Osteoblast (primary cell): ENCODE data around the gene N4BP2L1. TPM values are rescaled to one million over a fixed set of nuclear protein-coding genes. Genes with fewer than 3 reads are reported as not detected.

Experiments used
- DNase-seq: peaks from one replicate; pipeline ENCODE4 v3.0.0; 2011; ENCODE audit warnings: low spot score, mixed read lengths; ENCODE audit not compliant: insufficient read length; ENCODE audit errors: missing footprints
- H2AFZ ChIP-seq: 2 replicates; pipeline ENCODE4 v1.6.0; 2011; ENCODE audit warnings: mild to moderate bottlenecking, low read length
- H3K27ac ChIP-seq: 2 replicates; pipeline ENCODE4 v1.5.1; 2011; ENCODE audit warnings: mild to moderate bottlenecking, low read depth, low read length, moderate library complexity
- H3K27me3 ChIP-seq: 2 replicates; pipeline ENCODE4 v1.6.0; 2012; ENCODE audit warnings: mild to moderate bottlenecking, control low read depth, inconsistent platforms, low read length, moderate library complexity; ENCODE audit not compliant: insufficient read depth
- H3K36me3 ChIP-seq: 2 replicates; pipeline ENCODE4 v1.5.1; 2011; ENCODE audit warnings: mild to moderate bottlenecking, low read length, control low read depth, moderate library complexity; ENCODE audit not compliant: insufficient read depth
- H3K4me1 ChIP-seq: 2 replicates; pipeline ENCODE4 v1.5.1; 2011; ENCODE audit warnings: mild to moderate bottlenecking, low read length, control low read depth, moderate library complexity; ENCODE audit not compliant: insufficient read depth
- H3K4me2 ChIP-seq: 2 replicates; pipeline ENCODE4 v1.6.0; 2011; ENCODE audit warnings: mild to moderate bottlenecking, low read length; ENCODE audit not compliant: insufficient read depth
- H3K4me3 ChIP-seq: fragments of 200-600 bp; sonication (generic); 3 replicates; pipeline ENCODE4 v1.5.1; 2012; ENCODE audit warnings: mild to moderate bottlenecking, low read length, inconsistent platforms; ENCODE audit not compliant: insufficient read depth
- H3K79me2 ChIP-seq: 2 replicates; pipeline ENCODE4 v1.6.0; 2012; ENCODE audit warnings: mild to moderate bottlenecking, low read length, control low read depth, inconsistent platforms; ENCODE audit not compliant: insufficient read depth
- H3K9me3 ChIP-seq: 2 replicates; pipeline ENCODE4 v1.5.1; 2011; ENCODE audit warnings: low read depth, low read length, control low read depth
- H4K20me1 ChIP-seq: 2 replicates; pipeline ENCODE4 v1.6.0; 2012; ENCODE audit warnings: mild to moderate bottlenecking, low read length, control low read depth; ENCODE audit not compliant: insufficient read depth
- total RNA-seq: library from RNA; depleted of rRNA; stranded (reverse); fragments of >200 nt; gene quantifications from 2 replicates; pipeline ENCODE4 v1.2.3, GENCODE V29; 2012
- TF ChIP-seq, protein P1 (sequence below): IDR thresholded peaks from 2 replicates; pipeline ENCODE4 v1.5.1; 2011; ENCODE audit warnings: mild to moderate bottlenecking, low read depth, low read length, moderate library complexity; ENCODE audit errors: extremely low read depth

The N4BP2L1 gene
- total RNA-seq, 1 donor, result 11.2 TPM

DNA sequence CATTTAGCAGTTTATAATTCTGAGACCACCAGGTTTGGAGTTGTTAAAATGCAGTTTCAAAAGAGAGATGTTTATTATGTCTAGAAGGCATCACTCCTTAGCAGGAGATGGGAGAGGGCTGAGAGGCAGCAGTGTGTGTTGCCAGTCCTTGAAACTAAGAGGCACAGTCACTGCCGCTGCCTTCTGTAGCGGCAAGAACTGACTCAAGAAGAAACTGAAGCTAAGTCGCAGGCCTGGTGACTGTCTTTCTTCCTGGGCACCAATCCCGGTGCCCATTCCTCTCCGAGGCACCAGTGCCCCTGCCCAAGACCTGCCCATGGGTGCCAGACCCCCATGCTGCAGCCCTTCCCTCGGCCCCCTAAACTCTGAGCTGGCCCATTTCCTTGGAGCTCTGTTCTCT, 20.1 kb downstream of the N4BP2L1 start:
- H3K9me3 ChIP-seq, result no peaks in the 10 kb centered on the region
- H3K4me3 ChIP-seq, result no peak overlapping the region
- peaks cover 7% of the 10 kb centered on the region for H3K4me1 ChIP-seq
- no peak overlapping the region for H3K27ac ChIP-seq
- H3K4me2 ChIP-seq, result no peak overlapping the region
- H3K79me2 ChIP-seq, result no peaks in the 10 kb centered on the region
- DNase-seq, result no peak
- H3K27me3 ChIP-seq, result no peaks in the 10 kb centered on the region
- no peaks in the 10 kb centered on the region for H4K20me1 ChIP-seq
- no peaks in the 10 kb centered on the region for H3K36me3 ChIP-seq
- TF ChIP-seq, protein P1, sequence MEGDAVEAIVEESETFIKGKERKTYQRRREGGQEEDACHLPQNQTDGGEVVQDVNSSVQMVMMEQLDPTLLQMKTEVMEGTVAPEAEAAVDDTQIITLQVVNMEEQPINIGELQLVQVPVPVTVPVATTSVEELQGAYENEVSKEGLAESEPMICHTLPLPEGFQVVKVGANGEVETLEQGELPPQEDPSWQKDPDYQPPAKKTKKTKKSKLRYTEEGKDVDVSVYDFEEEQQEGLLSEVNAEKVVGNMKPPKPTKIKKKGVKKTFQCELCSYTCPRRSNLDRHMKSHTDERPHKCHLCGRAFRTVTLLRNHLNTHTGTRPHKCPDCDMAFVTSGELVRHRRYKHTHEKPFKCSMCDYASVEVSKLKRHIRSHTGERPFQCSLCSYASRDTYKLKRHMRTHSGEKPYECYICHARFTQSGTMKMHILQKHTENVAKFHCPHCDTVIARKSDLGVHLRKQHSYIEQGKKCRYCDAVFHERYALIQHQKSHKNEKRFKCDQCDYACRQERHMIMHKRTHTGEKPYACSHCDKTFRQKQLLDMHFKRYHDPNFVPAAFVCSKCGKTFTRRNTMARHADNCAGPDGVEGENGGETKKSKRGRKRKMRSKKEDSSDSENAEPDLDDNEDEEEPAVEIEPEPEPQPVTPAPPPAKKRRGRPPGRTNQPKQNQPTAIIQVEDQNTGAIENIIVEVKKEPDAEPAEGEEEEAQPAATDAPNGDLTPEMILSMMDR, result no peak
- no peak overlapping the region for H2AFZ ChIP-seq

GRCh38 chr13:32403108-32403507, 24.8 kb downstream of the N4BP2L1 start:
- Histone ChIP-seq H3K27ac (no peak overlapping the region), H3K4me3 (no peak overlapping the region), H3K4me2 (no peak overlapping the region), H3K4me1 (no peaks in the 10 kb centered on the region), H3K27me3 (no peaks in the 10 kb centered on the region), H3K9me3 (no peaks in the 10 kb centered on the region), H4K20me1 (no peaks in the 10 kb centered on the region), H3K79me2 (no peaks in the 10 kb centered on the region), H2AFZ (peak overlapping the region; percentile 61), H3K36me3 (peaks cover 4% of the 10 kb centered on the region)
- DNase-seq, result no peak
- TF ChIP-seq, protein P1, result no peak

- H3K27ac ChIP-seq, result no peak overlapping the region
- no peaks in the 10 kb centered on the region for H3K79me2 ChIP-seq
- H3K9me3 ChIP-seq, result no peaks in the 10 kb centered on the region
- H3K27me3 ChIP-seq, result no peaks in the 10 kb centered on the region
- H3K4me3 ChIP-seq, result no peak overlapping the region
- no peak overlapping the region for H3K4me2 ChIP-seq
- H2AFZ ChIP-seq, result peak overlapping the region; percentile 44
- no peaks in the 10 kb centered on the region for H4K20me1 ChIP-seq
- DNase-seq, result no peak
- no peaks in the 10 kb centered on the region for H3K4me1 ChIP-seq
- TF ChIP-seq, protein P1, result no peak
- no peaks in the 10 kb centered on the region for H3K36me3 ChIP-seq
These were observed 36.8 kb downstream of the N4BP2L1 start for GRCh38 chr13:32391101-32391619.

- Histone ChIP-seq H3K9me3 (no peaks in the 10 kb centered on the region), H3K36me3 (no peaks in the 10 kb centered on the region), H3K4me3 (no peak overlapping the region), H2AFZ (no peak overlapping the region), H3K4me1 (no peaks in the 10 kb centered on the region), H3K79me2 (no peaks in the 10 kb centered on the region), H3K27me3 (no peaks in the 10 kb centered on the region), H3K27ac (no peak overlapping the region), H3K4me2 (no peak overlapping the region), H4K20me1 (no peaks in the 10 kb centered on the region)
- TF ChIP-seq, protein P1, result no peak
- no peak for DNase-seq
These were observed 37.4 kb downstream of the N4BP2L1 start for GRCh38 chr13:32390484-32390883.
